Large intestine (tissue), 12 donors: ENCODE results near the gene POLR1A. TPM values are rescaled to one million over a fixed set of nuclear protein-coding genes. Genes with fewer than 3 reads are reported as not detected.

Experiments
- DNase-seq, 2 donors: peaks; one replicate each; pipeline versions ENCODE4 v3.0.0 to v3.0.0-alpha.2; 2013
- H3K27ac ChIP-seq: one replicate; pipeline ENCODE4 v1.5.1; 2013; ENCODE audit warnings: low read length
- H3K27me3 ChIP-seq: 2 replicates; pipeline ENCODE4 v1.6.1; 2013; ENCODE audit warnings: low read length; ENCODE audit not compliant: control insufficient read depth, insufficient read depth
- H3K36me3 ChIP-seq: 2 replicates; pipeline ENCODE4 v1.6.1; 2013; ENCODE audit warnings: low read length; ENCODE audit not compliant: control insufficient read depth, insufficient read depth
- H3K4me1 ChIP-seq: one replicate; pipeline ENCODE4 v1.6.1; 2013; ENCODE audit warnings: low read length; ENCODE audit not compliant: control insufficient read depth, insufficient read depth
- H3K4me3 ChIP-seq: one replicate; pipeline ENCODE4 v1.5.1; 2013; ENCODE audit warnings: low read length
- H3K9me3 ChIP-seq: one replicate; pipeline ENCODE4 v1.6.1; 2013; ENCODE audit warnings: mild to moderate bottlenecking, low read depth, low read length, moderate library complexity; ENCODE audit not compliant: control insufficient read depth
- WGBS: methylation state at CpG from one replicate; pipeline ENCODE4 v1.1.5; 2013; ENCODE audit warnings: low lambda C conversion rate; ENCODE audit not compliant: insufficient coverage; 5-methylcytosine and 5-hydroxymethylcytosine counted together
- long read RNA-seq, 11 donors: transcript quantifications; one replicate each; lab custom pipeline, GENCODE V29; 2026
- polyA plus RNA-seq: library from polyadenylated mRNA; unstranded; fragments of 120-200 nt; gene quantifications from one replicate; pipeline ENCODE4 v1.2.1, GENCODE V29; 2013

Gene POLR1A
- polyA plus RNA-seq, result 13.6 TPM
- long read RNA-seq, donor 1, result 0 reads
- long read RNA-seq, donor 2, partial matches to known transcripts, result 92 of 92 reads
- long read RNA-seq, donor 2, other reads (novel, unspliced or antisense), result 0 of 92 reads
- long read RNA-seq, donor 3, result 0 reads
- long read RNA-seq, donor 4, result 0 reads
- long read RNA-seq, donor 5, partial matches to known transcripts, result 38 of 38 reads
- long read RNA-seq, donor 5, other reads (novel, unspliced or antisense), result 0 of 38 reads
- long read RNA-seq, donor 6, result 0 reads
- long read RNA-seq, donor 7, full-length matches to known transcripts, result 1 of 59 reads
- long read RNA-seq, donor 7, partial matches to known transcripts, result 53 of 59 reads
- long read RNA-seq, donor 7, other reads (novel, unspliced or antisense), result 5 of 59 reads
- long read RNA-seq, donor 8, partial matches to known transcripts, result 0 of 1 reads
- long read RNA-seq, donor 8, other reads (novel, unspliced or antisense), result 0 of 1 reads
- long read RNA-seq, donor 9, result 0 reads
- long read RNA-seq, donor 10, partial matches to known transcripts, result 50 of 57 reads
- long read RNA-seq, donor 10, other reads (novel, unspliced or antisense), result 7 of 57 reads
- long read RNA-seq, donor 11, result 0 reads

GRCh38 chr2:86105252-86105968 lies at the start of gene POLR1A:
POLR1A (minus strand) TSS chr2:86105886; CDS start chr2:86105776, 110 bp downstream.
- peak; percentile 90 to 98 for DNase-seq
- H3K9me3 ChIP-seq, result no peaks in the 10 kb centered on the region
- WGBS, result 0% methylated on average over 1 of the region's 38 CpGs
- H3K36me3 ChIP-seq, result peaks cover 16% of the 10 kb centered on the region
- peak within 1 kb of the TSS; percentile 76 for H3K27ac ChIP-seq
- H3K4me1 ChIP-seq, result no peaks in the 10 kb centered on the region
- H3K27me3 ChIP-seq, result no peaks in the 10 kb centered on the region
- peak within 1 kb of the TSS; percentile 81 for H3K4me3 ChIP-seq

GRCh38 chr2:86150502-86150901 lies 44.8 kb upstream of the POLR1A start:
- no peak overlapping the region for H3K4me3 ChIP-seq
- WGBS, result no CpG with 5 or more reads among the region's 2 CpGs
- H3K36me3 ChIP-seq, result peaks cover 60% of the 10 kb centered on the region
- no peak for DNase-seq
- no peaks in the 10 kb centered on the region for H3K27me3 ChIP-seq
- no peak overlapping the region for H3K27ac ChIP-seq
- H3K9me3 ChIP-seq, result no peaks in the 10 kb centered on the region
- H3K4me1 ChIP-seq, result no peaks in the 10 kb centered on the region

- DNase-seq, result no peak
- H3K9me3 ChIP-seq, result no peaks in the 10 kb centered on the region
- no peak overlapping the region for H3K4me3 ChIP-seq
- H3K27ac ChIP-seq, result no peak overlapping the region
- 100% methylated on average over 1 of the region's 2 CpGs for WGBS
- peaks cover 71% of the 10 kb centered on the region for H3K36me3 ChIP-seq
- no peaks in the 10 kb centered on the region for H3K4me1 ChIP-seq
- H3K27me3 ChIP-seq, result no peaks in the 10 kb centered on the region
Measured at GRCh38 chr2:86147793-86148192, 42.1 kb upstream of the POLR1A start.

- no peaks in the 10 kb centered on the region for H3K9me3 ChIP-seq
- DNase-seq, result no peak
- no peak overlapping the region for H3K27ac ChIP-seq
- no peak overlapping the region for H3K4me3 ChIP-seq
- 93% methylated on average over 3 of the region's 14 CpGs for WGBS
- H3K36me3 ChIP-seq, result peaks cover 75% of the 10 kb centered on the region
- H3K4me1 ChIP-seq, result no peaks in the 10 kb centered on the region
- H3K27me3 ChIP-seq, result no peaks in the 10 kb centered on the region
Measured at GRCh38 chr2:86143926-86144685, 38.4 kb upstream of the POLR1A start.

- no peak overlapping the region for H3K4me3 ChIP-seq
- no peaks in the 10 kb centered on the region for H3K27me3 ChIP-seq
- no peak for DNase-seq
- no CpG with 5 or more reads among the region's 6 CpGs for WGBS
- H3K9me3 ChIP-seq, result no peaks in the 10 kb centered on the region
- no peaks in the 10 kb centered on the region for H3K4me1 ChIP-seq
- no peak overlapping the region for H3K27ac ChIP-seq
- H3K36me3 ChIP-seq, result peaks cover 77% of the 10 kb centered on the region
Measured at GRCh38 chr2:86143307-86143706, 37.6 kb upstream of the POLR1A start.

GRCh38 chr2:86142436-86143257 lies 37.0 kb upstream of the POLR1A start:
- no peak overlapping the region for H3K27ac ChIP-seq
- H3K4me3 ChIP-seq, result no peak overlapping the region
- DNase-seq, result no peak
- peaks cover 77% of the 10 kb centered on the region for H3K36me3 ChIP-seq
- no peaks in the 10 kb centered on the region for H3K4me1 ChIP-seq
- H3K9me3 ChIP-seq, result no peaks in the 10 kb centered on the region
- 67% methylated on average over 1 of the region's 3 CpGs for WGBS
- H3K27me3 ChIP-seq, result no peaks in the 10 kb centered on the region

- no peak for DNase-seq
- H3K27me3 ChIP-seq, result no peaks in the 10 kb centered on the region
- H3K27ac ChIP-seq, result no peak overlapping the region
- H3K36me3 ChIP-seq, result peaks cover 80% of the 10 kb centered on the region
- H3K9me3 ChIP-seq, result no peaks in the 10 kb centered on the region
- no peaks in the 10 kb centered on the region for H3K4me1 ChIP-seq
- no peak overlapping the region for H3K4me3 ChIP-seq
- 100% methylated on average over 1 of the region's 4 CpGs for WGBS
Measured at GRCh38 chr2:86140969-86141392, 35.3 kb upstream of the POLR1A start.

- Histone ChIP-seq H3K4me3 (no peak overlapping the region), H3K4me1 (no peaks in the 10 kb centered on the region), H3K9me3 (no peaks in the 10 kb centered on the region), H3K27ac (no peak overlapping the region), H3K27me3 (no peaks in the 10 kb centered on the region), H3K36me3 (peaks cover 83% of the 10 kb centered on the region)
- WGBS, result no CpG with 5 or more reads among the region's 4 CpGs
- no peak for DNase-seq
Measured at GRCh38 chr2:86139981-86140380, 34.3 kb upstream of the POLR1A start.

GRCh38 chr2:86138736-86139625 lies 33.3 kb upstream of the POLR1A start:
- Histone ChIP-seq H3K36me3 (peaks cover 83% of the 10 kb centered on the region), H3K4me3 (no peak overlapping the region), H3K27ac (no peak overlapping the region), H3K27me3 (no peaks in the 10 kb centered on the region), H3K4me1 (no peaks in the 10 kb centered on the region), H3K9me3 (no peaks in the 10 kb centered on the region)
- DNase-seq, result no peak
- no CpG with 5 or more reads among the region's 7 CpGs for WGBS
